ENCODE results near the gene SETX.

GRCh38 chr9:132383462-132383883 is 28.7 kb upstream of the SETX start:
- TF ChIP-seq POLR2AphosphoS5 (IDR thresholded peaks at IDR 0.05; ENCODE audit: low read depth, low read length): no peak
- TF ChIP-seq TAF1 (IDR thresholded peaks at IDR 0.05; ENCODE audit: low read depth, low read length): no peak

Measured in GM12891 (cell line).